ENCODE measurements around the gene YKT6.
"Not testable (repeated sequence)": the region's sequence is repeated elsewhere in the genome, so short reads cannot be mapped to it uniquely, and the experiment has no call there.

The YKT6 gene

DNA sequence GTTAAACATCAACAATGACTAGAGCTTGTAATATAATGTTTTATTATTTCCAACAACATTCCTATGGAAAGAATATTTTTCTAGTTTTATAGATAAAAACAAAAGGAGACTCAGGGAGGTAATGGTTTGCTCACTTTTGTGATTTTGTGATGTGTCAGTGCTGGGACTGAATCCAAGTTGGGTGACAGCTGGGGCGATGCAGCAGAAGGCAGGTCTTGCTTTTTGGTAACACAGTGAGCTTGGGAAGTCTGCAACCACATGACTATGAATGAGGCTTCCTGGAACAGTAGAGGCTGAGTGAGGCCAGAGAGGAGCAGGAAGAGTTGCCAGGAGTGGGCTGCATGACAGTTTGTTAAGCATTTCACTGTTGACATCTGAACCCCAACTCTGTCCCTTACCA is 4.9 kb upstream of the YKT6 start:
- Histone ChIP-seq H3K27ac (ENCODE audit: low read depth, low read length) (no peak overlapping the region), H3K4me1 (ENCODE audit: control insufficient read depth, insufficient read depth, low read length) (no peaks in the 10 kb centered on the region)

DNA sequence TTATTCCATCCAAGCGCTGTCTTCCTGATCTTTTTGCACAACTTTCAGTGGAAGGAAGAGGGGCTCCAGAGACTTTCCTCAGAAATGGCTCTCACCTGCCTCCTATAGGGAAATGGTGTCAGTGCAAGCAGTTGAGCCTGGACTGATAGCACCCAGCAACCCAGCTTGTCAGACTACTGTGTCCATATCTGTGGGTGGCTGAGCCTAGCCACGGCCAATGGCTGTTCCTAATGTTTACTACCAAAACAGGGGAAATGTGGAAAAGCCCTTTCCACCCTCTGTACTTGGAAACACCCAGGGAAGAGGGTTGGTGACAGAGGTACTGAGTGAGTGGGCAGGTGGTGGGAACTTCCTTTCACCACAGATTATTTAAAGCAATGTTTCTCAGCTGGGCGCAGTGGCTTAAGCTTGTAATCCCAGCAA is 4.3 kb upstream of the YKT6 start:
- no peak overlapping the region for H3K27ac ChIP-seq (ENCODE audit: low read depth, low read length)
- H3K36me3 ChIP-seq (ENCODE audit: control insufficient read depth, insufficient read depth, low read length), result no peaks in the 10 kb centered on the region
- no peak overlapping the region for H3K9ac ChIP-seq (ENCODE audit: low read length)
- H3K4me1 ChIP-seq (ENCODE audit: control insufficient read depth, insufficient read depth, low read length), result no peaks in the 10 kb centered on the region
- H3K27me3 ChIP-seq (ENCODE audit: control insufficient read depth, insufficient read depth, low read length), result no peaks in the 10 kb centered on the region
- no peak overlapping the region for H3K4me3 ChIP-seq (ENCODE audit: low read depth, low read length)
- no peaks in the 10 kb centered on the region for H3K9me3 ChIP-seq (ENCODE audit: control insufficient read depth, insufficient read depth, low read depth, low read length)

More for the DNA sequence above, 4.9 kb upstream of the YKT6 start:
- H3K9ac ChIP-seq (ENCODE audit: low read length), result no peak overlapping the region
- no peaks in the 10 kb centered on the region for H3K9me3 ChIP-seq (ENCODE audit: control insufficient read depth, insufficient read depth, low read depth, low read length)
- H3K27me3 ChIP-seq (ENCODE audit: control insufficient read depth, insufficient read depth, low read length), result no peaks in the 10 kb centered on the region
- no peak overlapping the region for H3K4me3 ChIP-seq (ENCODE audit: low read depth, low read length)
- no peaks in the 10 kb centered on the region for H3K36me3 ChIP-seq (ENCODE audit: control insufficient read depth, insufficient read depth, low read length)

DNA sequence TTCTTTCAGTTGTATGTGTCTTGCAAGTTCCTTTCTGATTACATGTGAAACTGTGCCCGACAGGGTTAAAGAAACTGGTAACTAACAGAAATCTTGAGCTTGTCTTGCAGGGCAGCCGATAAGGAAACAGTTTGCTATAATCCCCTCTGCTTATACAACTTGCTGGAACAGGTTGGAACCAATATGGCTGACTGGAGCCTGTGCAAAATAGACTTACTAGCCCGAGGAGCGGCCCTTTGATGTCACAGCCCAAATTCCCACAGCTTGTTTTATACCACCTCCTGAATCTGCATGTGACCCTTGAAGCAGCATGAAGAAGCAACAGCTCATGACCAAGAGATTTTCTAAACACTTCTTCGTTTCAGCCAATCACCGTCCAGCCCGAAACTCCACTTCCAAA is 3.3 kb upstream of the YKT6 start:
- Histone ChIP-seq H3K9me3 (ENCODE audit: control insufficient read depth, insufficient read depth, low read depth, low read length) (no peaks in the 10 kb centered on the region), H3K27ac (ENCODE audit: low read depth, low read length) (no peak overlapping the region), H3K27me3 (ENCODE audit: control insufficient read depth, insufficient read depth, low read length) (no peaks in the 10 kb centered on the region)

DNA sequence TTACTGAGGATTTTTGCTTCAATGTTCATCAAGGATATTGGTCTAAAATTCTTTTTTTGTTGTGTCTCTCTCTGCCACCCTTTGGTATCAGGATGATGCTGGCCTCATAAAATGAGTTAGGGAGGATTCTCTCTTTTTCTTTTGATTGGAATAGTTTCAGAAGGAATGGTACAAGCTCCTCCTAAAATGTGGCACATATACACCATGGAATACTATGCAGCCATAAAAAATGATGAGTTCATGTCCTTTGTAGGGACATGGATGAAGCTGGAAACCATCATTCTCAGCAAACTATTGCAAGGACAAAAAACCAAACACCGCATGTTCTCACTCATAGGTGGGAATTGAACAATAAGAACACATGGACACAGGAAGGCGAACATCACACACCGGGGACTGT is 615 bp upstream of the YKT6 start:
- not testable (repeated sequence) for H3K27ac ChIP-seq (ENCODE audit: low read depth, low read length); H3K4me3 ChIP-seq (ENCODE audit: low read depth, low read length); H3K9ac ChIP-seq (ENCODE audit: low read length); H3K4me1 ChIP-seq (ENCODE audit: control insufficient read depth, insufficient read depth, low read length); H3K27me3 ChIP-seq (ENCODE audit: control insufficient read depth, insufficient read depth, low read length); H3K9me3 ChIP-seq (ENCODE audit: control insufficient read depth, insufficient read depth, low read depth, low read length)
- H3K36me3 ChIP-seq (ENCODE audit: control insufficient read depth, insufficient read depth, low read length), result peaks cover 11% of the 10 kb centered on the region

More for the DNA sequence above, 3.3 kb upstream of the YKT6 start:
- H3K9ac ChIP-seq (ENCODE audit: low read length), result no peak overlapping the region
- H3K4me1 ChIP-seq (ENCODE audit: control insufficient read depth, insufficient read depth, low read length), result no peaks in the 10 kb centered on the region
- H3K36me3 ChIP-seq (ENCODE audit: control insufficient read depth, insufficient read depth, low read length), result no peaks in the 10 kb centered on the region
- H3K4me3 ChIP-seq (ENCODE audit: low read depth, low read length), result no peak overlapping the region

DNA sequence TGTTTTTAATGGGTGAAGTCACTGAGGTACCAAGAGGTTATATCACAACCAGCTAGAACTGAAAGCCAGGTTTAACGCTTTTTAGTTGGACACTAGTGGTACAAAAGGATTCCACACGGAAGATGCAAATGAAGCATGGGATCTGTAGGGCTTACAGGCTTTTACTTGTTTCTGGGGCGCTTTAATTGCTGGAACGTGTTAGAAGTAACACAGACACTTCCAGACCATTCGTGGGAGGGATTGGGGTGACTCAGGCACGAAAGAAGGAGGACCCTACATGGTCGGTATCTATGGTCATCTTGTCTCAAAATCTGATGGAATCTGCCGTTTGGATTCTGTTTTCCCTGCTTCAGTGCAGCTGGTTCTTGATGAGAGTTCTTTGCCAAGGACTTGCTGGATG is 1.0 kb downstream of the YKT6 start:
- H3K4me3 ChIP-seq (ENCODE audit: low read depth, low read length), result peak overlapping the region; percentile 99
- no peaks in the 10 kb centered on the region for H3K9me3 ChIP-seq (ENCODE audit: control insufficient read depth, insufficient read depth, low read depth, low read length)
- no peak overlapping the region for H3K27ac ChIP-seq (ENCODE audit: low read depth, low read length)
- no peaks in the 10 kb centered on the region for H3K27me3 ChIP-seq (ENCODE audit: control insufficient read depth, insufficient read depth, low read length)
- peaks cover 27% of the 10 kb centered on the region for H3K36me3 ChIP-seq (ENCODE audit: control insufficient read depth, insufficient read depth, low read length)
- H3K9ac ChIP-seq (ENCODE audit: low read length), result peak overlapping the region; percentile 45
- no peaks in the 10 kb centered on the region for H3K4me1 ChIP-seq (ENCODE audit: control insufficient read depth, insufficient read depth, low read length)

DNA sequence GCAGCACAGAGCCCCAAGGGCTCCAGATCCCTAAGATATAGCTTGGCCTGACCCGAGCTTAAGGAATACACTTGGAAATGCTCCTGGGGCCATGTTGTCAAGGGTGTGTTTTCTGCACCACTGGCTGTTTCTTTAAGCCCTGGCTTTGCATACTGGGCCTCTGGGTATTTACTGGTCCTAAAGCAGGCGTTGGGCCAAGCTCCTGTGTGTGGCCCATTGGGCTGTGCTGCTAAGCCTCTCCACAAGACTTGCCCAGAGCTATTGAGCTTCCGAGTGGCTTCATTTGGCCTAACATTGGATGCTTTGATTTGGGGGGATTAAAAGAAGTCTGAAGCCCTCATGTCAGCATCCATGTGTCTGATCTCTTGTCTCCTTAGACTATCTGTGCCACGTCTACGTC is 5.2 kb downstream of the YKT6 start:
- Histone ChIP-seq H3K27ac (ENCODE audit: low read depth, low read length) (no peak overlapping the region), H3K4me3 (ENCODE audit: low read depth, low read length) (no peak overlapping the region), H3K36me3 (ENCODE audit: control insufficient read depth, insufficient read depth, low read length) (peaks cover 69% of the 10 kb centered on the region)

DNA sequence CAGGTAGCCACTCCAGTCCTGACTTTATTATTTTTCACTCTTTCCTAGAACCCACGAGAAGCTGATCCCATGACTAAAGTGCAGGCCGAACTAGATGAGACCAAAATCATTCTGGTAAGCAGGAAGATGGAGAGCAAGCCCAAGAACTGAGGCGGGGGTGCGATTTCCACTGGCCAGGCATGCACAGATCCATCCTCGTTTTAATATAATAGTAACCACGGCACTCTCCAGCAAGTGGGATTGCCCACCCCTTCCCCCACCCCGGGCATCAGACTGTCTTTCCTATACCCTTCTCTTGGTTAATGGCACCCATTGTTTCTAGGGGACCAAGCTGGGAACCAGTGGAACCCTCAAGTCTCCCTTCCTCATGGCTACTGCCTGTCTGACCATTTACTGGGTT is 7.3 kb downstream of the YKT6 start:
- Histone ChIP-seq H3K4me1 (ENCODE audit: control insufficient read depth, insufficient read depth, low read length) (no peaks in the 10 kb centered on the region), H3K36me3 (ENCODE audit: control insufficient read depth, insufficient read depth, low read length) (peaks cover 87% of the 10 kb centered on the region), H3K9me3 (ENCODE audit: control insufficient read depth, insufficient read depth, low read depth, low read length) (no peaks in the 10 kb centered on the region), H3K27me3 (ENCODE audit: control insufficient read depth, insufficient read depth, low read length) (no peaks in the 10 kb centered on the region), H3K27ac (ENCODE audit: low read depth, low read length) (no peak overlapping the region), H3K4me3 (ENCODE audit: low read depth, low read length) (no peak overlapping the region), H3K9ac (ENCODE audit: low read length) (no peak overlapping the region)

More for the DNA sequence above, 5.2 kb downstream of the YKT6 start:
- no peak overlapping the region for H3K9ac ChIP-seq (ENCODE audit: low read length)
- H3K4me1 ChIP-seq (ENCODE audit: control insufficient read depth, insufficient read depth, low read length), result no peaks in the 10 kb centered on the region
- H3K27me3 ChIP-seq (ENCODE audit: control insufficient read depth, insufficient read depth, low read length), result no peaks in the 10 kb centered on the region
- H3K9me3 ChIP-seq (ENCODE audit: control insufficient read depth, insufficient read depth, low read depth, low read length), result no peaks in the 10 kb centered on the region

DNA sequence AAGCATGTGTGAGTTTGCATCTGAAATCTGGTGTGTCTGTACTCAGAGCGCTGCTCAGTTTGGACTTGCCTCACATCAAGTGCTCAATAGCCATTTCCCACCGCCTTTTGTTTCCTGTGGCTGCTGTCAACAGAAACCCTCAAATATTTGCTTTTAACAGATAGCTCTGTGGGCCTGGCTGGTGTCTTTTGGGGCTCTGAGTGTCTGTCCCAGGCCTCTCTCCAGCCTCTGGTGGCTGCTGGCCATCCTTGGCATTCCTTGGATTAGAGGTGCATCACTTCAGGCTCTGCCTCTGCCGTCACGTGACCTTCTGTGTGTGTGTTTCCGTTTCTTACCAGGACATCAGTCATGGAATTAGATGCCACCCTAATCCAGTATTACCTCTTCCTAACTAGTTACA is 9.3 kb downstream of the YKT6 start:
- H3K36me3 ChIP-seq (ENCODE audit: control insufficient read depth, insufficient read depth, low read length), result peaks cover 85% of the 10 kb centered on the region
- H3K4me3 ChIP-seq (ENCODE audit: low read depth, low read length), result no peak overlapping the region
- no peaks in the 10 kb centered on the region for H3K9me3 ChIP-seq (ENCODE audit: control insufficient read depth, insufficient read depth, low read depth, low read length)
- no peak overlapping the region for H3K27ac ChIP-seq (ENCODE audit: low read depth, low read length)
- H3K4me1 ChIP-seq (ENCODE audit: control insufficient read depth, insufficient read depth, low read length), result peaks cover 15% of the 10 kb centered on the region
- no peaks in the 10 kb centered on the region for H3K27me3 ChIP-seq (ENCODE audit: control insufficient read depth, insufficient read depth, low read length)
- H3K9ac ChIP-seq (ENCODE audit: low read length), result no peak overlapping the region

DNA sequence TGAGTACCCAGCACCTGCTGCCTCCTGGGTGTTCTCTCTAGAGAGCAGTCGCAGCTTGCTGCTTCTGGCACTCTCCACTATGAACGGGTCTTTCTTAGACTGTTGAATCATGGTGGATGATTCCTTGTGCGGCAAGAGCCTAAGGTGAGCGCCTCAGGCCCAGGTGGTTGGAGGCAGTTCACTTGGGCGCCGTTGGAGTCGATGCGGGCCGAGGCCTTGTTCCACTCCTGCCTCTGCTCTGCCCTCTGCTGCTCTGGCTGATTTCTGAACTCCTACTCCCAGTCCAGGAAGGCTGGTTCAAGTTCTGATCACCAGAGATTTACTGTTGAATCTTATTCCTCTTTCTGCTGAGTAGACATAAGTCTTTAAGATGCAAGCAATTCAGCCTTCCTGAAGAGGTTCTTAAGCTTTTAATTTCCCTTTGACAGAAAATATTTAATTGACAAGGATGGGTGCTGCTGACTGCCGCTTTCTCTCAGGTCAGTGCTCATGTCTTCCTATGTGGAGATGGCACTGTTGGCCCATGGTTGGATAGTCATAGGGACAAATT is 10.4 kb downstream of the YKT6 start:
- Histone ChIP-seq H3K4me1 (ENCODE audit: control insufficient read depth, insufficient read depth, low read length) (peaks cover 15% of the 10 kb centered on the region), H3K36me3 (ENCODE audit: control insufficient read depth, insufficient read depth, low read length) (peaks cover 74% of the 10 kb centered on the region), H3K27ac (ENCODE audit: low read depth, low read length) (no peak overlapping the region), H3K9me3 (ENCODE audit: control insufficient read depth, insufficient read depth, low read depth, low read length) (no peaks in the 10 kb centered on the region), H3K9ac (ENCODE audit: low read length) (no peak overlapping the region), H3K27me3 (ENCODE audit: control insufficient read depth, insufficient read depth, low read length) (no peaks in the 10 kb centered on the region), H3K4me3 (ENCODE audit: low read depth, low read length) (no peak overlapping the region)

DNA sequence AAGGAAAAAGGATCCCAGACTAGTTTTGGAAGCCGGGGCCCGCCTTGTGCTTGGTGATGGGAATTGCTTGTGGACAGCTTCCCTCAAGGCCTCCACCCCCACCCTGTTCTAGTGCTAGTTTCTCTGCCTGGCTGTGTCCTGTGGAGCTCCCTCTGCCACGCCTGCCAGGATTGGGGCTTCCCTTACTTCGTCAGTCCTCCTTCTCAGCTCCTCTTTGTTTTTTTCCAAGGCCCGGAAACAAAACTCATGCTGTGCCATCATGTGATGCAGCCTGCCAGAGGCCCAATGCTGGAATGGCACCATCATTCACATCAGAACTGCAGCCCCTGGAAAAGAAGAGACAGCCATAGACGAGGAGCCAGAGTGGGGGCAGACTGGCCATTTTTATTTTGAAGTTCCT is 11.2 kb downstream of the YKT6 start:
- no peak overlapping the region for H3K27ac ChIP-seq (ENCODE audit: low read depth, low read length)
- no peak overlapping the region for H3K4me3 ChIP-seq (ENCODE audit: low read depth, low read length)
- no peaks in the 10 kb centered on the region for H3K27me3 ChIP-seq (ENCODE audit: control insufficient read depth, insufficient read depth, low read length)
- H3K36me3 ChIP-seq (ENCODE audit: control insufficient read depth, insufficient read depth, low read length), result peaks cover 66% of the 10 kb centered on the region
- H3K4me1 ChIP-seq (ENCODE audit: control insufficient read depth, insufficient read depth, low read length), result peaks cover 15% of the 10 kb centered on the region
- no peak overlapping the region for H3K9ac ChIP-seq (ENCODE audit: low read length)
- no peaks in the 10 kb centered on the region for H3K9me3 ChIP-seq (ENCODE audit: control insufficient read depth, insufficient read depth, low read depth, low read length)

DNA sequence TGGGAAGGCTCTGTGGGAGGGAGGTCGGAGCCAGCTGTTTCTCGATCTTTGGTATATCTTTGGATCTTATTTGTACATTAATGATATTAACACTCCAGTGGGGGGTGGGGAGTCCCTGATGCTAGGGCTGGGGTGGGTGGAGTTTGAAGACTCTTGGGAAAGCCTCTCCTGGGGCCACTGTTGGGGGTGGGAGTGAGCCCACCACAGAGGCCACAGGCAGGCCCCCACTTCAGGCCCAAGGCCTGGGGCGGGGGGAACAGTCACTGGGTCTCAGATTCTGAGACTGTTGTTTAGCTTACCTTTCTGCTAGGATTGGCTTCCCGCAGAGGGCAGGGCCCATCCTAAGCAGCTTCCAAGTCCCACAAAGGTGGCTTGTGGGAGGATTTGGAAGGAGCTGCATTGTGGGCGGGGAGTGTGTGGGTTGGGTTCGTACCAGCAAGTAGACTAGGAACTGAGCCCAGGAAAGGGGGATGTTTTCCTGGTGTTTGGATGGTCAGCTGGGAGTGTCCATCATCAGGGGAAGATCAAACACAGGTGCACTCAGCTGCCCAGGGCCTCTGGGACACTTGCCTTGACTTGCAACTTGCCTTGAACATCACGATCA is 11.9 kb downstream of the YKT6 start:
- no peaks in the 10 kb centered on the region for H3K27me3 ChIP-seq (ENCODE audit: control insufficient read depth, insufficient read depth, low read length)
- peaks cover 59% of the 10 kb centered on the region for H3K36me3 ChIP-seq (ENCODE audit: control insufficient read depth, insufficient read depth, low read length)
- no peak overlapping the region for H3K9ac ChIP-seq (ENCODE audit: low read length)
- H3K9me3 ChIP-seq (ENCODE audit: control insufficient read depth, insufficient read depth, low read depth, low read length), result no peaks in the 10 kb centered on the region
- peaks cover 17% of the 10 kb centered on the region for H3K4me1 ChIP-seq (ENCODE audit: control insufficient read depth, insufficient read depth, low read length)
- no peak overlapping the region for H3K4me3 ChIP-seq (ENCODE audit: low read depth, low read length)
- no peak overlapping the region for H3K27ac ChIP-seq (ENCODE audit: low read depth, low read length)
